CD4-positive, alpha-beta T cell treated with Interleukin-6 at 100 ng/mL for 8 hours (primary cell): ENCODE results near the gene HOXD13.

ENCODE experiments used
- DNase-seq: peaks from one replicate; pipeline ENCODE4 v3.0.0-alpha.2; 2020; ENCODE audit warnings: mixed read lengths, low spot score

Gene HOXD13

GRCh38 chr2:176092270-176093144 lies at the start of gene HOXD13:
Gene HOXD13, plus strand, starts transcription at chr2:176092721. Its CDS starts 170 bp downstream, at chr2:176092891.
- no peak for DNase-seq

- DNase-seq, result no peak
Measured at GRCh38 chr2:176056406-176056805, 36.1 kb upstream of the HOXD13 start.

GRCh38 chr2:176063958-176064357 lies 28.6 kb upstream of the HOXD13 start:
- DNase-seq, result no peak

GRCh38 chr2:176066645-176067588 lies 25.6 kb upstream of the HOXD13 start:
- no peak for DNase-seq

- no peak for DNase-seq
Measured at GRCh38 chr2:176067589-176068418, 24.7 kb upstream of the HOXD13 start.

GRCh38 chr2:176068419-176068832 lies 24.1 kb upstream of the HOXD13 start:
- no peak for DNase-seq

GRCh38 chr2:176071330-176072291 lies 20.9 kb upstream of the HOXD13 start:
- no peak for DNase-seq

GRCh38 chr2:176072292-176072669 lies 20.2 kb upstream of the HOXD13 start:
- DNase-seq, result no peak

GRCh38 chr2:176072951-176073904 lies 19.3 kb upstream of the HOXD13 start:
- no peak for DNase-seq

- DNase-seq, result no peak
Measured at GRCh38 chr2:176074919-176075425, 17.5 kb upstream of the HOXD13 start.

- DNase-seq, result no peak
Measured at GRCh38 chr2:176075481-176075880, 17.0 kb upstream of the HOXD13 start.

GRCh38 chr2:176076063-176076462 lies 16.5 kb upstream of the HOXD13 start:
- DNase-seq, result no peak

- no peak for DNase-seq
Measured at GRCh38 chr2:176076796-176077195, 15.7 kb upstream of the HOXD13 start.

GRCh38 chr2:176078541-176079284 lies 13.8 kb upstream of the HOXD13 start:
- no peak for DNase-seq

GRCh38 chr2:176079285-176079830 lies 13.2 kb upstream of the HOXD13 start:
- no peak for DNase-seq

- no peak for DNase-seq
Measured at GRCh38 chr2:176079831-176080539, 12.5 kb upstream of the HOXD13 start.

- no peak for DNase-seq
Measured at GRCh38 chr2:176080540-176081375, 11.8 kb upstream of the HOXD13 start.
